HG02870 (cell line): Measurements from ENCODE around the gene GPALPP1.
"Not testable (repeated sequence)": the region's sequence is repeated elsewhere in the genome, so short reads cannot be mapped to it uniquely, and the experiment has no call there.

Experiments used
- ATAC-seq: cut with Tn5 transposase; IDR thresholded peaks from one replicate; pipeline ENCODE4 v1.9.1; 2021; ENCODE audit warnings: mild to moderate bottlenecking, moderate library complexity; ENCODE audit not compliant: unreplicated experiment

Gene GPALPP1

DNA sequence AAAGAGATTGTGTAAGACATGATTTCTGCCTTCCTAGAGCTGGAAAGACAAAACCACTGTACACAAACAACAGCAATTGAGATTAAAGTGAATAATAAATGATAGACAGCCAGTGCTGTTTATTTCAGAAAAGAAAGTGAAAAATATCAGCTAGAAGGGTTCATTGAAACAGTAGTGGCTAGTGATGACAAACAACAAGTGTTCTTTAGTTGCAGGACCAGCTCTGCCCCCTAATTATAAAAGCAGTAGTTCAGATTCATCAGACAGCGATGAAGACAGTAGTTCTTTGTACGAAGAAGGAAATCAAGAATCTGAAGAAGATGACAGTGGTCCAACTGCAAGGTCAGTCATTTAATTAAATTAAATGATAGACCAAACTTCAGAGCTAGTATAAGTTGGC, 14.8 kb downstream of the GPALPP1 start:
- no peak for ATAC-seq

DNA sequence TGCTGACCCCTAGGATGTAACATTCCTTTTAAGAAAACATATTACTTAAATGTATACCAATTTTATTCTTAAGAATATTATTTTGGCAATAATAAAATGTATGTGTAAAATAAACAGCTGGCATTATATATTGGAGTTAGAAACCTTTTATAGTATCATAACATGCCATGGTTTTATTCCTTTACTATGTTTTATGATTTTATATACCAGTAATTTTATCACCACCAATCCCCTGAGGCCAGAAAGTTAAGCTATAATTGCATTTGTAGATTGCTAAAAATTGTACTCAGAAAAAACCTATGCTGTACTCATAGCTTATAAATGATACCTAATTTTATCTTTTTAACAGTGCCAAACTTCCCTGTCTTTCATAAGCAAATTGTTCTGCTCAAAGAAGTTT, 17.9 kb downstream of the GPALPP1 start:
- ATAC-seq = no peak

DNA sequence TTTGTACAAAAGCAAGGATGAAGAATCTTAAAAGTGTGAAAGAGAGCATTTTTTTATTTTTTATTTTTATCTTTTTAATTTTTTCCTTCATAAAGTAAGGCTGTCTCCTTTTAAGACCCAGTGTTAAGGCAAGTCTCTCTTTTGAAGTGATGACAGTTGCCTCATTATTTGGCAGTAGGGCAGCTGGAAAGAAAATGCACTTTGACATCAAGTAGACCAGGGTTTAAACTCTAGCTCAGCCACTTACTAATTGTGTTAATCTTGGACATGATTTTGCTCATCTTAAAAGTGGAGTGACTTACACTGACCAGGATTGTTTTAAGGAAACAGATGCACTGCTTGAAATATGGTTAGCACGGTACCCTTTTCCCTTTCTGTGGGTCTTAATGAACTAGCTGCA, 18.5 kb downstream of the GPALPP1 start:
- no peak for ATAC-seq

DNA sequence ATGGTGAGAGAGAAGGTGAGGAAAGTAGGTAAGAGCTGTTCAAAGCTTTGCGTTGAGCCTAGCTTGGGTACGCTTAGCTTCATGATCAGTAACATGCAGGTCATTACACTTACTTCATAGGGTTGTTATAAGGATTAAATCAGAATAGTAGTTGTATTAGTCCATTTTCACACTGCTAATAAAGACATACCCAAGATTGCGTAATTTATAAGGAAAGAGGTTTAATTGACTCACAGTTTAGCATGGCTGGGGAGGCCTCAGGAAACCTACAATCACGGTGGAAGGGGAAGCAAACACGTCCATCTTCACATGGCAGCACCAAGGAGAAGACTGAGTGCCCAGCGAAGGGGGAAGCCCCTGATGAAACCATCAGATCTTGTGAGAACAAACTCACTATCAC, 21.9 kb downstream of the GPALPP1 start:
- no peak for ATAC-seq

DNA sequence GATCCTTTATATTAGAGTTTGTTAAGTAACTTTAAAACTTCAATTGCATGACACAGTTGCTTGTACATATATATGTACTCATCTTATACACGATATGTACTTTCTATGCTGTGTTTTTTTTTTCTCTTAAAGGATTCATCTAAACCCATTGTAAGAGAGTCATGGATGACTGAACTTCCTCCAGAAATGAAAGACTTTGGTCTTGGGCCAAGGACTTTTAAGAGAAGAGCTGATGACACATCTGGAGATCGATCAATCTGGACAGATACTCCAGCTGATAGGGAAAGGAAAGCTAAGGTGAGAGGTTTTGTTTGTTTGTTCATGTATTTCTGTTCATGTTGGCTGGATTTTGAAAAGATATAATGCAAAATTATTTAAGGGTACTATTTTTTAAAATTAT, 26.0 kb downstream of the GPALPP1 start:
- no peak for ATAC-seq

DNA sequence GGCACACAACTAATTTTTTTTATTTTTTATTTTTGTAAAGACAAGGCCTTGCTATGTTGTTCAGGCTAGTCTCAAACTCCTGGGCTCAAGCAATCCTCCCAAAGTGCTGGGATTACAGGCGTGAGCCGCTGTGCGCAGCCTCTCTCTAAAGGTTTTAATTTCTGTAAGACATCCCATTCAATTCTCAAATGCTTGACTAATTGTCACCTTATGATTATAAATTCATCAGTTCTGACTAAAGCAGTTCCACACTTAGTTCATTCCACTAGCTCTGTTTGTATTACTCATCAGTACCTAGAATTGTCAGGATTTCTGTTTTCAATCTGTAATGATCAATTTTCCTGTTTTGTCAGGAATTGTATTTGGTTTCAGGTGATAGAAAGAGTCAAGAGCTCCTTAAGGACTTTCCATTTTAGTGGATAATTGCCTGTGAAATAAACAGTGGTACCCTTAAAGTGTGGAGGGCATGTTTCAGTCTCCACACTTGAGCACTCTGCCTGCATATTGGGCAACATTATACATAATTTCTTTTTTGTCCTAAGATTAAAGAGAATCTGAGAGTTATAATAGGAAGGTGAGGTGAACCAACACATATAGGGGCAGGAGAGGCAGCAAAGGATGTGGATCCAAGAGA, 27.6 kb downstream of the GPALPP1 start:
- ATAC-seq = no peak

DNA sequence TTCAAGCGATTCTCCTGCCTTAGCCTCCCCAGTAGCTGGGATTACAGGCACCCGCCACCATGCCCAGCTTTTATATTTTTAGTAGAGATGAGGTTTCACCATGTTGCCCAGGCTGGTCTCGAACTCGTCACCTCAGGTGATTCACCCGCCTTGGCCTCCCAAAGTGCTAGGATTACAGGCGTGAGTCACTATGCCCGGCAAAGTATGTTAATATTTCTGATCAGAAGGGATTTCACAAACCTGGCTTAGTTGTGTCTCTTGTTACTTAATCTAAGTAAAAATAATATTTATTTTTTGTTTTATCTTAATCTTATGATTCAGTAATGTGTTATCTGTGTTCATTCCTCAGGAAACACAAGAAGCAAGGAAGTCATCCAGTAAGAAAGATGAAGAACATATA, 30.6 kb downstream of the GPALPP1 start:
- not testable (repeated sequence) for ATAC-seq

DNA sequence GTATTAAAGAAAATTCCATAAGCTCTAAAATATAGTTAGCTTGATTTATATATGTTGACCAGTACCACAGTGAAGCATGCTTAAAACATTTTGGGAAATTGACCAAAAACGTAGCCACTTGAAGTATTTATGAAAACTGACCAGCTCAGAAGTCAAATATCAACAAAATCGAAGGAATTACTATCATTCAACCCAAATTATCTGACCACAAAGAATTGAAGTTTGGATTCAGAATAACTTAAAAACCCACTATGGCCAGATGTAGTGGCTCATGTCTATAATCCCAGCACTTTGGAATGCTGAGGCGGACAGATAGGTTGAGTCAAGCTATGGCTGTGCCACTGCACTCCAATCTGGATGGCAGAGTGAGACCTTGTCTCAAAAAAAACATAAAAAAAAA, 31.9 kb downstream of the GPALPP1 start:
- no peak for ATAC-seq

DNA sequence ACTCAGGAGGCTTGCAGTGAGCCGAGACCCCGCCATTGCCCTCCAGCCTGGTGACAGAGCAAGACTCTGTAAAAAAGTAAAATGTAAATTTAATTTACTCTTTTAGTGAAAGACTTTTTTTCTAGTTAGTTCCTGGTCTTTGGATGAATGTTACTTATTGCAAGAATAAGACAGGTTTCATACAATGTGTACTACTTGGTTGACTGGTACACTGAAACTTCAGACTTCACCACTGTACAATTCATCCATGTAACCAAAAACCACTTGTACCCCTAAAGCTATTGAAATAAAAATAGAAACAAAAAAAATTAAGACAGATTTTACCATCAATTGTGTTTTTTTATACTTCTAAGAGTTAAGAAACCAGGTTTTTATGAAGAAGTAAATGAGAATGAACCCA, 35.5 kb downstream of the GPALPP1 start:
- no peak for ATAC-seq

DNA sequence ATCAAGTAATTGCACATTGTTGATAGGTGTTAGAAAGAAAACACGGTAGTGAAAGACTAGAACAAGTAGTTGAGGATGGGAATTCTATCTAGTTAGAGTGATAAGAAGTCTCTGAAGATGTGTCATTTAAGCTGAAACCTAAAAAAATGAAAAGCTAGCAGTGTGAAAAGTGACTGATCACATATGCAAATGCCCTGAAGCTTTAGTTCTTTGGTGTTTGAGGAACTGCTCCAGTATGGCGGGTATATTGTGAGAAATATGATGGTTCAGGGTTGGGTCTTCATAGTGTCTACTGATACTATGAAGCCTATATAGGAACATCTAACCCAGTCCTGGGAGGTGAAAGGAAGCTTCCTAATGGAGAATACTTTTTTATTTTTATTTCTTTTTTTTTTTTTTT, 45.0 kb downstream of the GPALPP1 start:
- ATAC-seq = no peak

DNA sequence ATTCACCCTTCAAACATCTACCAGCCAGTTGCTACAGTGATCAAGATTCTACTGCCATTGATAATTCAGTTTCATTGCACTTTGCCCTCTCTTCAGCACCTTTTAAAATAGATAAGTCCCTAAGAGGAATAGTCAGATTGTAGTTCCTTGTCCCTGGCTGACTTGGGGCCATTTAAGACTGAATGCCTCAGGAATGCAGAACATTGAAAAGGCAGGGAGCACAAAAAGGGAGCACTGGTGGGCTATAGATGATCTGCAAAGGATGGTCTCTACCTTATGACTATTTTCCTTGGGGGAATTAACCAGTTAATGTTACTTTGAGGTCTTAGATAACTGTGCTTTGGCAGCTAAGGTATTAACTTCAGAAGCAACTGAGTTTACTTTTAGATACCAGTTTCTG, 46.9 kb downstream of the GPALPP1 start:
- ATAC-seq = no peak

DNA sequence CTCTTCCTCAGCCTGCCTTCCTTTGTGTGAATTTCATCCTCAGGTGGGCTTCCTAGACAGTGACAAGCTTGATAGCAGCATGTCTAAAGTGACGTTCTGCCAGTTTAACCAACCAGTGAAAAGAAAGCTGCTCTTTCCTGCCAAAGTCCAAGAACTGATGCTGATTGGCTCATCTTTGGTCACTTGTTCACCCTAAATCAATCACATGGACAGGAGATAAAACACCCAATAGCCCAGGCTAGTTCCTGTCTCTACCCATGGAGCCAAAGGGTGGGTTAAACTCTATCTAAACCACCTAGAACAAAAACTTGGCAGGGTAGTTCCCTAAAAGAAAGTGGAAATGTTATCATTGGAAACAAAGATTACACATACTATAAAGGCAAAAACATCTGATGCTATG, 50.8 kb downstream of the GPALPP1 start:
- ATAC-seq = no peak

DNA sequence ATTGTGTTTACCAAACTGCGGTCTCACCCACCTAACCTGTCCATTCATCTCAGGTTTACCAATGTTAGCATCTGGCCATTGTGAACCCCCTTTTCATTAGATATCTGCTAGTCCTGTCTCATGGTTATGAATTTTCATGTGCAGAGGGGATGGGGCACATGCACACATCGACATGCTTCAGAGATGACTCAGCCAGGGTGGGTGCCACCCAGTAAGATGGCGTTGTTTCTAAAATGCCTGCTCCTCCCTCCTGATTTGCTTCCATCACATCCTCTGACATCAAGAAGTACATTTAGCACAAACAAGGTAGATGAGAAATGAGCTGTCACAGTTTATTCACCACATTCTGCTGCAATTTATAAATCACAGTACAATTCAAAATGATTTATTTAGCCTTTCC, 51.3 kb downstream of the GPALPP1 start:
- ATAC-seq = no peak

DNA sequence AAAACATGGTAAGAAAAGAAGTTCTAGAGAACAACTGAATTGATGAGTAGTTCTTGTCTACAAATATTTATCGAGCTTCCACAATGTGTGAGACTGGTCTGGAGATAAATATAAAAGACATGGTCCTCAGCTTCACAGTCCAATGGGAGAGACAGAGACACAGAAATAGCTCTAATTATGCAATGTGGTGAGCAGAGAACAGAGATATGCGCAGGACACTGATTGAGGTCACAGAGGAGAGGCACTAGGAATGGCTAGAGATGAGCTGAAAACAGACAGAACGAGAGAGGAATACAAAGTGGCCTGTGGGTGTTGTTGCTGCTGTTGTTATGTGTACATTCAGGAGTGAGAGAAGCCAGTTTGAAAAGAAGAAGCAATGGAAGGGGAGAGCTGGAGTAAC, 53.2 kb downstream of the GPALPP1 start:
- no peak for ATAC-seq

DNA sequence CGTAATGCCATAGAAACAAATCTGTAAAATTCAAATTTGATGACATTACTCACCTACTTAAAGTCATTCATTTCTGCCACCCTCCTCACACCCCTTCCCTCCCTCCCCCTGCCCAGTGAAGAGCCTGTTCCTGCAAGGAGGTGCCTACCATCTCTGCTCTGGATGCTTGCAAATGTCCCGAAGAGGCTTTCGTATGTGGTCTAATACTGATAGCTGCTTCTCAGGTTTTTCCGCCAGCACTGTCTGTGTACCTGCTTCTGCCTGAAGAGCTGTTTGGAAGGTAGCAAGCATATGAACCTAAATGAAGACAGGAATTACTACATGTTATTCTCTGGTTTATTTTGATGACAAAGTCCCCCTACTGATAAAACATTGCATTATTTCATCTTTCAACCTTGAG, 57.1 kb downstream of the GPALPP1 start:
- no peak for ATAC-seq

DNA sequence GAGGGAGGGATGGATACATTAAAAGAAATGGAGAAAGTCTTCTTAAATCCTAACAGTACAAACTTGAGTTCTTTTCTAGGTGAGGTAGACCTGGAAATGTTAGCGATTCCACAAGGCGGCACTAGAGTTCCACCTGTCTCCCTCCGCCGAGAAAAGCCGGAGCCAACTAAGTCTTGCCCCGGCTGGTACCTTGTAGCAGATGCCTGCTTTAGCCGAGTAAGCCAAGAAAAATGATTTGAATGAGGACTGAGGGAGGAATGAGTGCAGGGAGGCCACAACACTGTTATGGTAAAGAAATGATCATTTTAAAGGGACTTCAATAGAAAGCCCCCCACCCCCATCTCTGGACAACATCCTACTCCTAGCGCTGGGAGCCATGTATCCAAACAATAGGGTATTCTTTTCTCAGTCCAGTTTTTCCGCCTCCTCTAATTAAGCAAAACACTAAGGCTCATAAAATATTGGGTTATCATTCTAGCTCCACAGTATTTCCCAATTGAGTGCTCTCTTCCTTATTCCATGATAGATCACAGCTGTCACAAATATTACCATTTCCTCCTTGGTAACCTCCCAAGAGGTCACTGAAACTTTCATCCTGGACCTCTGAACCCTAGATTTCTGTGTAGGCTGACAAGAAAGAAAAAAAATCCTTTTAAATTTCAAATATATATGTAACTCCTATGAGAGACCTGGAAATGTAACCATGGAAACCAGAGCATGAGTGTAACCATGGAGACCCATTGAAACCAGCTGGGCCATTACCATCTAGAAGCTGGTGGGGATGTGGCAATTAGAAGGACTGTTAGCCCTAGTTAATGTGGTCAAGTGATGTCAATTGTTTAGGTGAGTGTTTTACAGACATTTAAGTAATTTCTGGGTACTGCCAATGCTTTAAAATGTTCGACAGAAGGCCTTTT, 58.3 kb downstream of the GPALPP1 start:
- peak; percentile 52 for ATAC-seq

DNA sequence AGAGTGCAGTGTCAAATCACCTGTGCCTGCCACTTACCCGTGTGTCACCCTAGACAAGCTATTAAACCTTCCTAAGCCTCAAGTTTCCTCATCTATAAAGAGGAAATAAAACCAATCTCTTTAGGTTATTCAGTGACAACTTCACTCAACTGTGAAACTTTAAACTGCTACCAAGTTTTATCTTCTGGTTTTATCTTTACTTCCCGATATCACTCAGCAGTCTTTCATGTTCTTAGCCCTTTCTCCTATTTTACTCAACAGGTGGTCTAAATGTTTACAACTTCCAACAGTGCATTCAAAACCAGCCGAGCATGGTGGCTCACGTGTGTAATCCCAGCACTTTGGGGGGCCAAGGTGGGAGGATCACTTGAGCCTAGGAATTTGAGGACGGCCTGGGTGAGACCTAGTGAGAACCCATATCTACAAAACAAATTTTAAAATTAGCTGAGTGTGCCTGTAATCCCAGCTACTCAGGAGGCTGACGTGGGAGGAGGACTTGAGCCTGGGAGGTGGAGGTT, 59.6 kb downstream of the GPALPP1 start:
- no peak for ATAC-seq

DNA sequence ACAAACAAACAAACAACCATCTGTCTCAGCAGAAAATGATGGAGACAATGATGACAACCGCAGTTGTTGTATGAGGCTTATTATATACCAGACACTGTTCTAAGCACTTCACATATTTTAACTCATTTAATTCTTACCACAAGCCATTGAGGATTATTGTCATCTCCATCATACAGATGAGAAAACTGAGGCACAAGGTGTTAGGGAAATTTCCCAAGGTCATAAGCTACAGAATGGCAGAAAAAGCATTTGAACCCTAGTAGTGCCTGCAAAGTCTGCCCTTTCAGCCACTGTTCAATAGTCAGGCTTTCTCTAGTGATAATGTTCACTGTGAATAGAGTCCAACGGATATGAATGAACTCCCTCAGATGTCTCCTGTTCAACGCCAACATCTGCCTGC, 60.1 kb downstream of the GPALPP1 start:
- no peak for ATAC-seq

DNA sequence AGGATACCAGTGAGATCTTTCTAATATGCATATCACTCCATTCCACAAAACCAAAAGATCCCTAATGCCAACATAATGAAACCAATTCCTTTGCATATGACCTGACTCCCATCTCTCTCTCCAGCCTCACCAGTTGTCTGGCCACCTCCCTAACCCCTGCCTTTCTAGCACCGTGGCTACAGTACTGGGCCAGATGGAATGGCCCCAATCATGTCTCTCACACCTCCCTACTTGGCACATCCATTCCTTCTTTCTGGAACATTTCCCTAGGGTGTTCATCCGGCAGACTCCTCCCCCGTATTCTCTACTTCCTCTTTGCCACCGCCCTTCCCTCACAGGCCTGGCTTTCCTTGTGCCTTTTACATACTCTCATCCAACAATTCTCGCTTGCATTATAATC, 62.0 kb downstream of the GPALPP1 start:
- no peak for ATAC-seq

DNA sequence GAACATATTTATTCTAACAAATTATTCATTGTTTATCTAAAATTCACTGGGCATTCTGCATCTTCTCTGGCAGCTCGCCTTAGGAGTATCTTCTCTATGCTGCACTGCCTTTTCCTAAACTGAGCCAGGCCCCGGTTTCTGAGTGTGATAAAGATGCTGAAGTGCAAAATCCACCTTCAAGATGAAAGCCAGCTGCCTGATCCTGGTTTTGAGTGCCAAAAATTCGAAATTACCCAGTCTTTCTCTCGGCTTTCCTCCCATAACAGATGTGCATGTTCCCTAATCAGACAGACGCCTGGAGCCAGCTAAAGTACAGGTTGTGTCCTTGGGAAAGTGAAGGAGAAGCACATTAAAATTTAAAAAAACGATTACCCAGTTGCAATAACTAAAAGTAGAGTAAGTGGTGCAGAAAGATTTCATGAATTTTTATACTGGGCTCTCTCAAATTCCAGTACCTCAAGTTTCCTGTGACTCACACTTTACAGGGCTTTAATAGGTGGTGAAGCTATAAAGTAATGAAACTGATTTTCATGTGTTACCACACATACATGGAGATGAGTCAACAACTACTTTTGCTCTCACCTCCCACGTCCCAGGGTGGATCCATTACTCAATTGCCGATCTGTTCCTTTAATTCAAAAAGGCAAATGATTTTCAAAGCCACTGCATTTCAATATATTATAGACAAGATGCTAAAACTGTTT, 66.0 kb downstream of the GPALPP1 start:
- ATAC-seq = peak; percentile 90

DNA sequence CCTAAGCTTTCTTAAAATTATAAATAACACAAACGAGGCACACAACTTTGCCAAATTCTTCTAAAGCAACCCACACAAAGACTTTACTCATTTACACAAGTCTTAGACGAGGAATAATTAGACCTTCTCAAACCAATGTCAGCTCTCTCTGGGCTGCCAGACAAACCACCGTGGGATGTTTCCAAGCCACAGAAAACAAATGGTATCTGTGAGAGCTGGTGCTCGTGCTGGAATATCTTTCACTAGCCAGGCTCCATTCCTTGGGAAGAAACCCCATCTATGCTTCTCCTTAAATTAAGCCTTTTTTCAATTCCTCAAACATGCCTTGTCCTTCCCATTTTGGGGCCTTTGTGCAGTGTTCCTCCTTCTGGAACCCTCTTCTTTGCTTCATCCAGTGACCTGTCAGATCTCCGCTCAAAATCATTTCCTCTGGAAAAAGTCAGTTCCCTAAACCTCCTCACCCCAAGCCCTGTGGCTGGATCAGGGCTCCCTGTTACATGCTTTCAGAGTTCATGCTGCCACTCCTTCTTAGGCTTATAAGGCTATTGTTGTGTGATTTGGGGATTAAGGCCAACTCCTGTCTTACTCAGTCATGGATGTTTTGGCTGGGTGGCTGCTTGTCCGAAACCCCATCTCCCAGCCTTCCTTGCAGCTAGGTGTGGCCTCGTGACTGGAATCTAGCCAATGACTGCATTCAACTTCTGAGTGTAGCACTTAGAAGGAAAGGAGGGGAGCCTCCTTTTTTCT, 66.7 kb downstream of the GPALPP1 start:
- ATAC-seq = peak; percentile 23
